Measurements from ENCODE around the gene SKOR1.

DNA sequence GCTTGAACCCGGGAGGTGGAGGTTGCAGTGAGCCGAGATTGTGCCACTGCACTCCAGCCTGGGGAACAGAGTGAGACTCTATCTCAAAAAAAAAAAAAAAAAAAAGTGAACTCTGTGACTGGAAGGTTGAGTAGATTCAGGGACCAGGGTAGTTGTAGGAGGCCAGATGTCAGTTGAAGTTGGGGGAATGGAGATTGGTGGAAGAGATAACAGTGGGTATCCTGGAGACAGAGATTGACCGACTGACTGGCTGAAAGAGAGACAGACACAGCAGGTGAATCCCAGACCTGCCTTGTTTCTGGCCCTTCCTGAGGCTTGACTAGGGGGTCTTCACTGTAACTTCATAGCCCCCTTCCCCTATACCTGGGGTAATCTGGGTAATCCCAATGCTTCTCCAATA lies 36.7 kb downstream of the SKOR1 start:
- TF ChIP-seq CTCF (IDR thresholded peaks at IDR 0.05 in 4 of 5, conservative IDR thresholded peaks at IDR 0.05 in 1 of 5) (no peak), POLR2A (IDR thresholded peaks at IDR 0.05) (no peak)

Measured in gastrocnemius medialis (tissue), 4 donors.